AG09309 (cell line): ENCODE data around the gene RBM15.
A peak's percentile ranks its signal among the peaks of the same experiment; 100 is the strongest.

Source experiments
- DNase-seq: peaks from one replicate; pipeline ENCODE4 v3.0.0-alpha.2; 2010; ENCODE audit warnings: low read depth
- H3K4me3 ChIP-seq: 2 replicates; pipeline ENCODE4 v1.5.1; 2011; ENCODE audit warnings: mild to moderate bottlenecking, low read depth, low read length, moderate library complexity; ENCODE audit not compliant: control insufficient read depth
- TF ChIP-seq, protein P1 (sequence below): IDR thresholded peaks from 2 replicates; pipeline ENCODE4 v1.5.1; 2011; ENCODE audit warnings: mild to moderate bottlenecking, low read depth, low read length, inconsistent platforms; ENCODE audit not compliant: insufficient read depth, control insufficient read depth; ENCODE audit errors: missing control alignments

The RBM15 gene

DNA sequence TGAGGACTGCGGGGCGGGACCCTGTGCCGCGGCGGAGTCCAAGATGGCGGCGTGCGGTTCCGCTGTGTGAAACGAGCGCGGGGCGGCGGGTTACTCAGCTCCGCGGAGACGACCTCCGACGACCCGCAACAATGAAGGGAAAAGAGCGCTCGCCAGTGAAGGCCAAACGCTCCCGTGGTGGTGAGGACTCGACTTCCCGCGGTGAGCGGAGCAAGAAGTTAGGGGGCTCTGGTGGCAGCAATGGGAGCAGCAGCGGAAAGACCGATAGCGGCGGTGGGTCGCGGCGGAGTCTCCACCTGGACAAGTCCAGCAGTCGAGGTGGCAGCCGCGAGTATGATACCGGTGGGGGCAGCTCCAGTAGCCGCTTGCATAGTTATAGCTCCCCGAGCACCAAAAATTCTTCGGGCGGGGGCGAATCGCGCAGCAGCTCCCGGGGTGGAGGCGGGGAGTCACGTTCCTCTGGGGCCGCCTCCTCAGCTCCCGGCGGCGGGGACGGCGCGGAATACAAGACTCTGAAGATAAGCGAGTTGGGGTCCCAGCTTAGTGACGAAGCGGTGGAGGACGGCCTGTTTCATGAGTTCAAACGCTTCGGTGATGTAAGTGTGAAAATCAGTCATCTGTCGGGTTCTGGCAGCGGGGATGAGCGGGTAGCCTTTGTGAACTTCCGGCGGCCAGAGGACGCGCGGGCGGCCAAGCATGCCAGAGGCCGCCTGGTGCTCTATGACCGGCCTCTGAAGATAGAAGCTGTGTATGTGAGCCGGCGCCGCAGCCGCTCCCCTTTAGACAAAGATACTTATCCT lies 430 bp downstream of the RBM15 start:
- TF ChIP-seq, protein P1, sequence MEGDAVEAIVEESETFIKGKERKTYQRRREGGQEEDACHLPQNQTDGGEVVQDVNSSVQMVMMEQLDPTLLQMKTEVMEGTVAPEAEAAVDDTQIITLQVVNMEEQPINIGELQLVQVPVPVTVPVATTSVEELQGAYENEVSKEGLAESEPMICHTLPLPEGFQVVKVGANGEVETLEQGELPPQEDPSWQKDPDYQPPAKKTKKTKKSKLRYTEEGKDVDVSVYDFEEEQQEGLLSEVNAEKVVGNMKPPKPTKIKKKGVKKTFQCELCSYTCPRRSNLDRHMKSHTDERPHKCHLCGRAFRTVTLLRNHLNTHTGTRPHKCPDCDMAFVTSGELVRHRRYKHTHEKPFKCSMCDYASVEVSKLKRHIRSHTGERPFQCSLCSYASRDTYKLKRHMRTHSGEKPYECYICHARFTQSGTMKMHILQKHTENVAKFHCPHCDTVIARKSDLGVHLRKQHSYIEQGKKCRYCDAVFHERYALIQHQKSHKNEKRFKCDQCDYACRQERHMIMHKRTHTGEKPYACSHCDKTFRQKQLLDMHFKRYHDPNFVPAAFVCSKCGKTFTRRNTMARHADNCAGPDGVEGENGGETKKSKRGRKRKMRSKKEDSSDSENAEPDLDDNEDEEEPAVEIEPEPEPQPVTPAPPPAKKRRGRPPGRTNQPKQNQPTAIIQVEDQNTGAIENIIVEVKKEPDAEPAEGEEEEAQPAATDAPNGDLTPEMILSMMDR, result peak; percentile 67
- H3K4me3 ChIP-seq, result peak overlapping the region; percentile 97
- no peak for DNase-seq

DNA sequence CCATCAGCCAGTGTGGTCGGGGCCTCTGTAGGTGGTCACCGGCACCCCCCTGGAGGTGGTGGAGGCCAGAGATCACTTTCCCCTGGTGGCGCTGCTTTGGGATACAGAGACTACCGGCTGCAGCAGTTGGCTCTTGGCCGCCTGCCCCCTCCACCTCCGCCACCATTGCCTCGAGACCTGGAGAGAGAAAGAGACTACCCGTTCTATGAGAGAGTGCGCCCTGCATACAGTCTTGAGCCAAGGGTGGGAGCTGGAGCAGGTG lies 961 bp downstream of the RBM15 start:
- TF ChIP-seq, protein P1, result no peak
- H3K4me3 ChIP-seq, result peak overlapping the region; percentile 97
- no peak for DNase-seq

DNA sequence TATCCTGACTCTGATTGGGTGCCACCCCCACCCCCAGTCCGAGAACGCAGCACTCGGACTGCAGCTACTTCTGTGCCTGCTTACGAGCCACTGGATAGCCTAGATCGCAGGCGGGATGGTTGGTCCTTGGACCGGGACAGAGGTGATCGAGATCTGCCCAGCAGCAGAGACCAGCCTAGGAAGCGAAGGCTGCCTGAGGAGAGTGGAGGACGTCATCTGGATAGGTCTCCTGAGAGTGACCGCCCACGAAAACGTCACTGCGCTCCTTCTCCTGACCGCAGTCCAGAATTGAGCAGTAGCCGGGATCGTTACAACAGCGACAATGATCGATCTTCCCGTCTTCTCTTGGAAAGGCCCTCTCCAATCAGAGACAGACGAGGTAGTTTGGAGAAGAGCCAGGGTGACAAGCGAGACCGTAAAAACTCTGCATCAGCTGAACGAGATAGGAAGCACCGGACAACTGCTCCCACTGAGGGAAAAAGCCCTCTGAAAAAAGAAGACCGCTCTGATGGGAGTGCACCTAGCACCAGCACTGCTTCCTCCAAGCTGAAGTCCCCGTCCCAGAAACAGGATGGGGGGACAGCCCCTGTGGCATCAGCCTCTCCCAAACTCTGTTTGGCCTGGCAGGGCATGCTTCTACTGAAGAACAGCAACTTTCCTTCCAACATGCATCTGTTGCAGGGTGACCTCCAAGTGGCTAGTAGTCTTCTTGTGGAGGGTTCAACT lies 2.1 kb downstream of the RBM15 start:
- TF ChIP-seq, protein P1, result no peak
- H3K4me3 ChIP-seq, result no peak overlapping the region
- no peak for DNase-seq

DNA sequence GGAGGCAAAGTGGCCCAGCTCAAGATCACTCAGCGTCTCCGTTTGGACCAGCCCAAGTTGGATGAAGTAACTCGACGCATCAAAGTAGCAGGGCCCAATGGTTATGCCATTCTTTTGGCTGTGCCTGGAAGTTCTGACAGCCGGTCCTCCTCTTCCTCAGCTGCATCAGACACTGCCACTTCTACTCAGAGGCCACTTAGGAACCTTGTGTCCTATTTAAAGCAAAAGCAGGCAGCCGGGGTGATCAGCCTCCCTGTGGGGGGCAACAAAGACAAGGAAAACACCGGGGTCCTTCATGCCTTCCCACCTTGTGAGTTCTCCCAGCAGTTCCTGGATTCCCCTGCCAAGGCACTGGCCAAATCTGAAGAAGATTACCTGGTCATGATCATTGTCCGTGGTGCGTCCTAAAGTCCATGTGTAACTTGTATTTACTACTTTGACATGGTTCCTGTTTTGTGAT lies 2.7 kb downstream of the RBM15 start:
- no peak overlapping the region for H3K4me3 ChIP-seq
- no peak for DNase-seq
- TF ChIP-seq, protein P1, result no peak

DNA sequence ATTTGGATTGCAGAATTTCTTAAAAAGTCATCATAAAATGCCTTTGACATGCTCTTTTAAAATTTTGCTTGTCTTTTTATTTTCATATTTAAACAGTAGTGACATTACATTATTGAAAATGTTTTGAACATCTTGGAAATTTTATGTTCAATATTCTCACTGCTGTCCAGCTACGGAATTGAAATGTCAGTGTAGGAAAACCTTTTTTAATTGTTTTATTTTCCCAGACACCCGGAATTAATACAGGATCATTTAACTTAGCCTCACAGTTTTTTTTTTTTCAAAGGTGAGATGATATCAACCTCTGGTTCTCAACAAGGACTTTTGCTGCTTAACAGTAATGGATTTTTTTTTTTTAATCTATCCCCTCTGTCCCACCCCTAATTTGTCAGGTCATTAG lies 4.1 kb downstream of the RBM15 start:
- H3K4me3 ChIP-seq, result no peak overlapping the region
- TF ChIP-seq, protein P1, result no peak
- no peak for DNase-seq

DNA sequence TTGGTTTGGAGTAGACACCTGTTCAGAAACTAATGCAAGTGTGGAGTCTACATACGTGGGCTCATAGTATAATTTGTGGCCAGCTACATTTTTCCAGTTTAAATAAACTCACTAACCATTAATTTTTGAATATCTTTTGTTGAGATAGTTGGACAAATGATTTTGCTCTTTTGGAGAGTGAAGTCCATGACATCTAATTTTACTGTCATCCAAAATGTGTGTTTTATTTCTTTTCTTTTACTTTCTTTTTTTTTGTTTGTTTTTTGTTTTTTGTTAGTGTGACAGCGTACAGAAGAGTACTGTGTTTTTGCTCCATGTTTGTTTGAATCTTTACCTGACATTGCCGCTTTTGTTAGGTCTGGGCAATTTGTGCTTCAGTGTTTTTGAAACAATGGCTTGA lies 5.0 kb downstream of the RBM15 start:
- TF ChIP-seq, protein P1, result no peak
- DNase-seq, result no peak
- H3K4me3 ChIP-seq, result no peak overlapping the region
